ENCODE data around the gene TOM1. TPM values are rescaled to one million over a fixed set of nuclear protein-coding genes. Genes with fewer than 3 reads are reported as not detected.

TOM1 gene
- total and polyA plus RNA-seq, 3 donors from 2014 or later: 65.7 to 68.0 (median 66.2) TPM

DNA sequence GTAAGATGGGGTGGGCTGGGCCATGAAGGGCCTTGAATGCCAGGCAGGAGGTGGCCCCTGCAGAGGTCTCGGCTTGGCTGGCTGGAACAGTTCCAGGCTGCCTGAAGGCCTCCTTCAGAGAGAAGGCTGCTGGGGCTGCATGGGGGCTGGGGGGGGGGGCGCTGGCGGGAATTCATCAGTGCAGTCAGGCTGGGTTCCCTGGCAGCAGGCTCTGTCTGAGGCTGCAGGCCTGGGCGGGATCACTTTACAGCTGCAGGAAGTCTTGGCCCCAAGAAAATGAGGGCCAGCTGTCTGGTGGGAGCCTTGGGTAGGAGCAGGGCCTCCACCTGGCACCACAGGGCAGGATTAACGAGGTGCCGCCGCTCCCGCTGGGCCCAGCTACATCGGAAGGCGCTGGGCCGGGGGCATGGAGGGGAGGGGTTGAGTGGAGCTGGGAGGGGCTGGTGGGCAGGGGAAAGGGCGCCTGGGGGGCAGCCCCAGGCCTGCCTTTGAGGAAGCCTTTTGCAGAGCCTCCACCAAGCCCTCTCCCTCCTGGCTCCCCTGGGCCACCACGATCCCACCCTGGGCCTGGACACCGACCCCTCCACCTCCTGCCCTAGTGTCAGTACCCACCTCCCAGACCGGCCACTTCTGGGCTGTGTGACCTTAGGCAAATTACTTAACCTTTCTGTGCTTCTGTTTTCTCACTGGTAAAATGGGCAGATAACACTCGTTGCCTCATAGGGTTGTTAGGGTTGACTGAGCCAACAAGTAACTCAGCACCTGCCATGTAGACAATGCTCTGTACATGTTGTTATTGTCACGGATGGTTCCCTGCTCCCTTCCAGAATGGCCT, 50.2 kb downstream of the TOM1 start:
- no peaks in the 10 kb centered on the region for H3K27me3 ChIP-seq
- 60 to 63% methylated on average over 15 to 17 of the region's 17 CpGs for WGBS, 2 donors
- peak overlapping the region; percentile 79 to 80 for H3K27ac ChIP-seq
- intact Hi-C loops (cut with DNase I; ENCODE audit: low total_unique reads): loop anchor here (10.0 kb wide), 2 partner anchors 85 to 235 kb away; no protein-coding TSS in a partner anchor
- peak; percentile 34 for DNase-seq
- no peaks in the 10 kb centered on the region for H3K36me3 ChIP-seq (ENCODE audit: low read depth, missing control alignments)
- H3K4me1 ChIP-seq: peaks cover 6% of the 10 kb centered on the region
- no peaks in the 10 kb centered on the region for H3K9me3 ChIP-seq
- no peak overlapping the region for H3K4me3 ChIP-seq
- TF ChIP-seq POLR2A (IDR thresholded peaks at IDR 0.05): no peak
- TF ChIP-seq, protein P1, sequence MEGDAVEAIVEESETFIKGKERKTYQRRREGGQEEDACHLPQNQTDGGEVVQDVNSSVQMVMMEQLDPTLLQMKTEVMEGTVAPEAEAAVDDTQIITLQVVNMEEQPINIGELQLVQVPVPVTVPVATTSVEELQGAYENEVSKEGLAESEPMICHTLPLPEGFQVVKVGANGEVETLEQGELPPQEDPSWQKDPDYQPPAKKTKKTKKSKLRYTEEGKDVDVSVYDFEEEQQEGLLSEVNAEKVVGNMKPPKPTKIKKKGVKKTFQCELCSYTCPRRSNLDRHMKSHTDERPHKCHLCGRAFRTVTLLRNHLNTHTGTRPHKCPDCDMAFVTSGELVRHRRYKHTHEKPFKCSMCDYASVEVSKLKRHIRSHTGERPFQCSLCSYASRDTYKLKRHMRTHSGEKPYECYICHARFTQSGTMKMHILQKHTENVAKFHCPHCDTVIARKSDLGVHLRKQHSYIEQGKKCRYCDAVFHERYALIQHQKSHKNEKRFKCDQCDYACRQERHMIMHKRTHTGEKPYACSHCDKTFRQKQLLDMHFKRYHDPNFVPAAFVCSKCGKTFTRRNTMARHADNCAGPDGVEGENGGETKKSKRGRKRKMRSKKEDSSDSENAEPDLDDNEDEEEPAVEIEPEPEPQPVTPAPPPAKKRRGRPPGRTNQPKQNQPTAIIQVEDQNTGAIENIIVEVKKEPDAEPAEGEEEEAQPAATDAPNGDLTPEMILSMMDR (IDR thresholded peaks at IDR 0.05): no peak

DNA sequence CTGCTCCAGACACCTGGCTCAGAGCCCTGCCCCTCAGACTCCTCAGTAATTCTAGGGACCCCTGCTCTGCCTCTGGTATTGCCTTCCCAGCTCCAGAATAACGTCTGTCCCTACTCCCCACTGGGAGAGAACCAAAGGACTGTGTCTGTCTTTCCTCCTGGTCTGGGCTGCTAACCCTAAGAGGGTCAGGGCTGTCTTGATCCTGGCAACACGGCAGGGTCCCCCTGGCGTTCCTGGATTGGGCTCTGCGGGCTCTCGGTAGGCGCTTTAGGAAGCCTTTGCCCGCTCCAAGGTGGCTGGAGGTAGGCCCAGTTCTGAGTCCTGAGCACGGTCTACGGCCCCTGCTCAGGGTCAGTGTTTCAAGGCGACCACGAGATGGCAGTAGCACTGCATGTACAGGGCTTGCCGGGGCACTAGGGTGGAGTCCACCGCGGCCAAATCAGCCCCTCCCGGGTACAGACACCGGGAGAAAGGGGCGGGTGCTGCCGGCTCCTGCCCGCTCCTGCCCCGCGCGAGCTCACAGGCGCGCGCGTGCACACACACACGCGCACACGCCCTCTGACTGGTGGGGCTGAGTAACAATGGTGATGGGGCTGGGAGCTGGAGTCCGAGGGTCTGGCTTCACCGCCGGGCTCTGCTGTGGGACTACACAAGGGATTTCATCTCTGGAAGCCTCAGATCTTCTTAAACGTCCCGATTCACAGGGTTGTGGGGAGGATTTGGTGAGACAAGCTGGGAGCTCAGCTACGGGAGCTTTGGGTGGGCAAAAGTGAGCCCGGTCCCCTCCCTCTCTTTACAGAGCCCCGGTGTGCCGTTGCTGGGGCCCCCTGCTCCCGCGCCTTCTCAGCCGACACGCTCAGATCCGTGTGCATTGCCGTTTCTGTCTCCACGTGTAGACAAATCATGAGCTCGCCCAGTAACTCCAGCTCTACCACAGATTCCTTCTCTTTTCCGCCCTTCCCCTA, 51.1 kb downstream of the TOM1 start:
- WGBS, 2 donors: 0 to 1% methylated on average over 29 to 41 of the region's 47 CpGs
- peak overlapping the region; percentile 79 to 80 for H3K27ac ChIP-seq
- H3K9me3 ChIP-seq: no peaks in the 10 kb centered on the region
- no peaks in the 10 kb centered on the region for H3K36me3 ChIP-seq (ENCODE audit: low read depth, missing control alignments)
- peaks cover 6% of the 10 kb centered on the region for H3K4me1 ChIP-seq
- TF ChIP-seq, protein P1 (IDR thresholded peaks at IDR 0.05): peak; percentile 91 to 94 (median 93)
- no peak for TF ChIP-seq POLR2A (IDR thresholded peaks at IDR 0.05)
- DNase-seq: peak; percentile 92
- intact Hi-C loops (cut with DNase I; ENCODE audit: low total_unique reads): loop anchor here (10.0 kb wide), 2 partner anchors 84 to 234 kb away; no protein-coding TSS in a partner anchor
- no peaks in the 10 kb centered on the region for H3K27me3 ChIP-seq
- peak overlapping the region; percentile 46 to 62 for H3K4me3 ChIP-seq

DNA sequence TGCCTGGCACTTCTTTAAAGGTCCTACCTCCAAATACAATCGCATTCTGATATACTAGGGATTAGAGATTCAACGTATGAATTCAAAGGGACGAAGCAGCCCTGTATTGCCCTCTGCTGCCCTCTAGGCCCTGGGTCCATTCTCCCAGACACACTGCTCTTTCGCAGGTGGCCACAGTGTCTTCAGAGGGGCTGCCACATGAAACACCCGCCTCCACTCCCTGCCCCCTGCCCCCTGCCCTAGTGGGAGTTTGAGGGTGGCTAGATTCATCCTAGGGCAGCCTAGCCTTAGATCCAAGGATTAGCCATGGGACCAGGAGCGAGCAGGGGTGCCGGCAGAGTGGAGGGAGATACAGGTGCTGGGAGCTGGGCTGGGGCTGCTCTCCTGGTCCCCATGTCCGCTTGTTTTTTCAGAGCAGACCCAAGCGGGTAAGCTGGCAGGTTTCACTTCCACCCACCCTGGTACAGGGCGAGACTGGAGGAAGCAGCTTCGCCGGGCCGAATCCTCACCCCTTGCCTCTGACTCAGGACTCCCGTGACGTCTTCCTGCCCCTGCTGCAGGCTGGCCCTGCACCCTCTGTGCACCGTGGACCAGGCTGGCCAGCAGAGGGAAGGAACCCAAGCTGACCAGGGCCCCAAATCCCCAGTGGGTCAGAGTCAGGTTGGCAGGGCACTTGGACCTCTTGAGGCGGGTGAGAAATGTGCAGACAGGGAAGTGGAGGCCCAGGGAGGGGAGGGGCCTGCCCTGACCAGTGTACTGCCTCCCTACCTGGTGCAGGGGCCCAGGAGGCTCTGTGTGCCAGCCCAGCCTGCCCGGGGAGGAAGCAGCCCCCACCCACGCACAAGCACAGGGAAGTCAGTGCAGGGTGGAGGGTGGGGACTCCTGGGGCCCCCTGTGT, 52.8 kb downstream of the TOM1 start:
- H3K36me3 ChIP-seq (ENCODE audit: low read depth, missing control alignments): no peaks in the 10 kb centered on the region
- no peak overlapping the region for H3K27ac ChIP-seq
- no peaks in the 10 kb centered on the region for H3K9me3 ChIP-seq
- H3K4me1 ChIP-seq: peaks cover 6% of the 10 kb centered on the region
- peak; percentile 52 for DNase-seq
- no peak overlapping the region for H3K4me3 ChIP-seq
- WGBS, 2 donors: 54 to 73% methylated on average over 8 to 19 of the region's 19 CpGs
- TF ChIP-seq POLR2A (IDR thresholded peaks at IDR 0.05): no peak
- TF ChIP-seq, protein P1 (IDR thresholded peaks at IDR 0.05): peak in 1 of 3 experiments; percentile 12
- intact Hi-C loops (cut with DNase I; ENCODE audit: low total_unique reads): loop anchor here (10.0 kb wide), 2 partner anchors 82 to 232 kb away; no protein-coding TSS in a partner anchor
- H3K27me3 ChIP-seq: no peaks in the 10 kb centered on the region

DNA sequence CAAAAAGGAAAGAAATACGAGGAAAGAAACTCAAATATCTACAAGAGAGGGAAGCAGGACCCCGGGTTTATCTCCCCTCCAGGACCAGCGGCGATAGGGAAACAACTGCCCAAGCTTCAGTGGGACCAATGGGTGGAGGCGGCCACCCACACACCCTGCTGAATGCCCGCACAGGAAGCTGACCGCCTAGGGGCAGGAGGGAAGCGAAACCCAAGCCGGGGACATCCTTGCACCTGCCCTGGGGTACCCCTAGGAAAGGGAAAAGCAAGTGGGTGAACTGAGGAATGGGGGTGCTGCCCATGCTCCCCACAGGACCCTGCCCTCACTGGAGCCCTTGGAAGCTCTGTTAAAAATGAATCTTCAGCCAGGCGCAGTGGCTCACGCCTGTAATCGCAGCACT, 53.6 kb downstream of the TOM1 start:
- intact Hi-C loops (cut with DNase I; ENCODE audit: low total_unique reads): loop anchor here (10.0 kb wide), 2 partner anchors 81 to 231 kb away; no protein-coding TSS in a partner anchor
- H3K27ac ChIP-seq: no peak overlapping the region
- no peak overlapping the region for H3K4me3 ChIP-seq
- TF ChIP-seq, protein P1 (IDR thresholded peaks at IDR 0.05): no peak
- TF ChIP-seq POLR2A (IDR thresholded peaks at IDR 0.05): no peak
- H3K9me3 ChIP-seq: no peaks in the 10 kb centered on the region
- no peaks in the 10 kb centered on the region for H3K27me3 ChIP-seq
- H3K4me1 ChIP-seq: peaks cover 6% of the 10 kb centered on the region
- 69 to 83% methylated on average over 12 of the region's 12 CpGs for WGBS, 2 donors
- no peaks in the 10 kb centered on the region for H3K36me3 ChIP-seq (ENCODE audit: low read depth, missing control alignments)
- DNase-seq: no peak

Measured in testis (tissue), 3 donors.